ENCODE measurements around the gene KISS1R.

KISS1R gene

GRCh38 chr19:871446-872265 lies 45.5 kb upstream of the KISS1R start:
- H3K4me3 ChIP-seq (replicated peaks; ENCODE audit: low read depth, low read length): no peak overlapping the region
- no peak for DNase-seq (ENCODE audit: low read depth)
- no peak for TF ChIP-seq CTCF (IDR thresholded peaks at IDR 0.05; ENCODE audit: low read length, missing control alignments)

GRCh38 chr19:872266-872951 lies 44.7 kb upstream of the KISS1R start:
- TF ChIP-seq CTCF (IDR thresholded peaks at IDR 0.05; ENCODE audit: low read length, missing control alignments): no peak
- DNase-seq (ENCODE audit: low read depth): peak; percentile 33
- H3K4me3 ChIP-seq (replicated peaks; ENCODE audit: low read depth, low read length): no peak overlapping the region

- no peak for TF ChIP-seq CTCF (IDR thresholded peaks at IDR 0.05; ENCODE audit: low read length, missing control alignments)
- peak; percentile 26 for DNase-seq (ENCODE audit: low read depth)
- no peak overlapping the region for H3K4me3 ChIP-seq (replicated peaks; ENCODE audit: low read depth, low read length)
These were observed 44.0 kb upstream of the KISS1R start for GRCh38 chr19:873084-873483.

- no peak for TF ChIP-seq CTCF (IDR thresholded peaks at IDR 0.05; ENCODE audit: low read length, missing control alignments)
- no peak for DNase-seq (ENCODE audit: low read depth)
- H3K4me3 ChIP-seq (replicated peaks; ENCODE audit: low read depth, low read length): no peak overlapping the region
These were observed 43.5 kb upstream of the KISS1R start for GRCh38 chr19:873561-874041.

- H3K4me3 ChIP-seq (replicated peaks; ENCODE audit: low read depth, low read length): no peak overlapping the region
- no peak for DNase-seq (ENCODE audit: low read depth)
These were observed 41.8 kb upstream of the KISS1R start for GRCh38 chr19:875265-875879.

GRCh38 chr19:876089-876488 lies 41.0 kb upstream of the KISS1R start:
- no peak for DNase-seq (ENCODE audit: low read depth)
- H3K4me3 ChIP-seq (replicated peaks; ENCODE audit: low read depth, low read length): no peak overlapping the region
- TF ChIP-seq CTCF (IDR thresholded peaks at IDR 0.05; ENCODE audit: low read length, missing control alignments): no peak

More at GRCh38 chr19:875265-875879, 41.8 kb upstream of the KISS1R start:
- TF ChIP-seq CTCF (IDR thresholded peaks at IDR 0.05; ENCODE audit: low read length, missing control alignments): no peak

Measured in fibroblast of pulmonary artery (primary cell).